Right lobe of liver (tissue), 6 donors: ENCODE measurements around the gene INSR. TPM values are rescaled to one million over a fixed set of nuclear protein-coding genes. Genes with fewer than 3 reads are reported as not detected.

ENCODE experiments used
- ATAC-seq, 4 donors: fragments of 200-7000 bp; cut with Tn5 transposase; one replicate each; pipeline ENCODE4 v1.9.1; 2020; ENCODE audit warnings: mild to moderate bottlenecking in 4 of 4, moderate library complexity in 4 of 4
- DNase-seq, 3 donors: peaks; one replicate each; pipeline ENCODE4 v3.0.0-alpha.2; 2020
- H3K27ac ChIP-seq, 3 donors: fragments of 200-600 bp; one replicate each; pipeline ENCODE4 v1.8.0; 2022
- H3K27me3 ChIP-seq, 2 donors: fragments of 200-600 bp; one replicate each; pipeline ENCODE4 v1.8.0; 2022
- H3K36me3 ChIP-seq, 4 donors: fragments of 200-600 bp; sonication (generic) in 1 of 4; one replicate each; pipeline versions ENCODE4 v1.5.1 to v1.8.0; 2017 to 2022; ENCODE audit warnings: control low read depth in 1 of 4
- H3K4me1 ChIP-seq, 4 donors: fragments of 200-600 bp; sonication (generic) in 1 of 4; one replicate each; pipeline versions ENCODE4 v1.5.1 to v1.8.0; 2017 to 2022; ENCODE audit warnings: control low read depth in 1 of 4
- H3K4me3 ChIP-seq, 3 donors: fragments of 200-600 bp; one replicate each; pipeline ENCODE4 v1.8.0; 2022
- H3K9me3 ChIP-seq, 4 donors: fragments of 200-600 bp; sonication (generic) in 1 of 4; one replicate each; pipeline versions ENCODE4 v1.5.1 to v1.8.0; 2017 to 2022; ENCODE audit warnings: control low read depth in 1 of 4
- POLR2A ChIP-seq: fragments of 450-650 bp; IDR thresholded peaks from one replicate; pipeline ENCODE4 v1.6.1; 2017; ENCODE audit warnings: antibody characterized with exemption, mild to moderate bottlenecking
- WGBS: methylation state at CpG from one replicate; pipeline ENCODE4 v1.1.6; 2018; ENCODE audit warnings: low coverage, low lambda C conversion rate; ENCODE audit not compliant: insufficient coverage; ENCODE audit errors: missing lambda C conversion rate; 5-methylcytosine and 5-hydroxymethylcytosine counted together
- intact Hi-C, 2 donors: fragments of 100-400 bp; cut with DNase I; formaldehyde crosslinking; loops; one replicate each; pipeline versions ENCODE4 v1.11.2 to v1.14.1; 2022
- total RNA-seq, 6 experiments: library from RNA; depleted of rRNA in 2 of 6; stranded (reverse); fragments of >200 nt in 2 of 6; fragmentation: NEBNext Ultra II Directional in 3 of 6; extraction: Animal tissue kit (Norgen Biotek cat#: 25700) in 3 of 6; gene quantifications; one replicate each; pipeline versions ENCODE4 v1.1.0 to v1.2.4, GENCODE V29; 2016 to 2023
- TF ChIP-seq, protein P1 (sequence below), 4 donors: fragments of 200-600 bp in 3 of 4; fragments of 450-650 bp in 1 of 4; IDR thresholded peaks; one replicate each; pipeline versions ENCODE4 v1.5.1 to v1.8.0; 2016 to 2022; ENCODE audit warnings: antibody characterized with exemption in 4 of 4, mild to moderate bottlenecking in 2 of 4
- donor health status: DM: no; HTN: yes; CAD: no.
- donor health status: DM: no; HTN: no; CAD: no.
- donor health status: DM: no; HTN: no; CAD: no.
- donor health status: DM: no; HTN: yes; CAD: no.
- donor health status: DM: no; HTN: yes; CAD: no.

The INSR gene
- total RNA-seq, 6 experiments from 2014 or later: 82.7 to 121 (median 106) TPM

DNA sequence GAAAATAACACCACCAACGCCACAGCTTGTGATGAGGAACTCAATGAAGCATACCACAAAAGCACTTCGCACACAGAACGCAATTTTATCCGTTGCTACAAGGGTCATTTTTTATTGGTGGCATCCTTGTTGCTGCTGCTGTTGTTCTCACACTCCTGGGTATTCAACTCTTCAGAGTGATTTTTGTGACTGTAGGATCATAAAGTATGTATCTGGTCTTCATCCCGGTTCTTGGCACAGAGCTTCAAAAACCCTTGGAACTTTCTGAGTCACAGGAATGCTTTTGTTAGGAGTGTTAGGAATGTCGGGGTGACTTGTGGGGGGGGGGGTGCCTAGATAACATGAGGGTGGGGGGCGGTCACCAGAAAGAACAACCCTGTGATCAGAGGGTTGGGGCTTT is 116.3 kb downstream of the INSR start:
- Histone ChIP-seq H3K4me3 (no peak overlapping the region), H3K4me1 (peaks cover 0 to 23% (median 10%) of the 10 kb centered on the region in 4 donors), H3K27ac (no peak overlapping the region), H3K36me3 (peaks cover 0 to 16% (median 6%) of the 10 kb centered on the region in 4 donors), H3K27me3 (no peaks in the 10 kb centered on the region), H3K9me3 (no peaks in the 10 kb centered on the region)
- TF ChIP-seq, protein P1, sequence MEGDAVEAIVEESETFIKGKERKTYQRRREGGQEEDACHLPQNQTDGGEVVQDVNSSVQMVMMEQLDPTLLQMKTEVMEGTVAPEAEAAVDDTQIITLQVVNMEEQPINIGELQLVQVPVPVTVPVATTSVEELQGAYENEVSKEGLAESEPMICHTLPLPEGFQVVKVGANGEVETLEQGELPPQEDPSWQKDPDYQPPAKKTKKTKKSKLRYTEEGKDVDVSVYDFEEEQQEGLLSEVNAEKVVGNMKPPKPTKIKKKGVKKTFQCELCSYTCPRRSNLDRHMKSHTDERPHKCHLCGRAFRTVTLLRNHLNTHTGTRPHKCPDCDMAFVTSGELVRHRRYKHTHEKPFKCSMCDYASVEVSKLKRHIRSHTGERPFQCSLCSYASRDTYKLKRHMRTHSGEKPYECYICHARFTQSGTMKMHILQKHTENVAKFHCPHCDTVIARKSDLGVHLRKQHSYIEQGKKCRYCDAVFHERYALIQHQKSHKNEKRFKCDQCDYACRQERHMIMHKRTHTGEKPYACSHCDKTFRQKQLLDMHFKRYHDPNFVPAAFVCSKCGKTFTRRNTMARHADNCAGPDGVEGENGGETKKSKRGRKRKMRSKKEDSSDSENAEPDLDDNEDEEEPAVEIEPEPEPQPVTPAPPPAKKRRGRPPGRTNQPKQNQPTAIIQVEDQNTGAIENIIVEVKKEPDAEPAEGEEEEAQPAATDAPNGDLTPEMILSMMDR (IDR thresholded peaks at IDR 0.05): no peak
- no peak for TF ChIP-seq POLR2A
- WGBS: 77% methylated on average over 6 of the region's 7 CpGs
- no peak for ATAC-seq
- intact Hi-C loops: no loop called here
- DNase-seq: no peak

GRCh38 chr19:7176792-7177191 is 117.4 kb downstream of the INSR start:
- intact Hi-C loops: no loop called here
- no peak overlapping the region for H3K4me3 ChIP-seq
- H3K27ac ChIP-seq: no peak overlapping the region
- no peak for DNase-seq
- 89% methylated on average over 2 of the region's 4 CpGs for WGBS
- no peaks in the 10 kb centered on the region for H3K9me3 ChIP-seq
- H3K36me3 ChIP-seq: peaks cover 0 to 27% (median 11%) of the 10 kb centered on the region in 4 donors
- H3K4me1 ChIP-seq: peaks cover 0 to 13% (median 6%) of the 10 kb centered on the region in 4 donors
- TF ChIP-seq, protein P1 (IDR thresholded peaks at IDR 0.05): no peak
- TF ChIP-seq POLR2A: no peak
- ATAC-seq: no peak
- no peaks in the 10 kb centered on the region for H3K27me3 ChIP-seq

DNA sequence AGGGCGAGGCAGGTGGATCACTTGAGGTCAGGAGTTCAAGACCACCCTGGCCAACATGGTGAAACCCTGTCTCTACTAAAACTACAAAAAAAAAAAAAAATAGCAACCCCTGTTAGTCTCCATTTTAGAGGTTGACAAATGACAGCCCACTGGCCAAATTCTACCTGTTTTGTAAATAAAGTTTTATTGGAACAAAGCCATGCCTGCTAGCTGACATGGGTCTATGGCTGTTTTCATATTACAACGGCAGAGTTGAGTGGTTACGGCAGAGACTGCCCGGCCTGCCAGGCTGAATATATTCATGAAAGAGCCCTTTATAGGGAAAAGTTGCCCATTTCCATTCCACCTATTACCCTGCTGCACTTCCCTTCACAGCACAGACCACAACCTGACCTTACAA is 121.4 kb downstream of the INSR start:
- H3K9me3 ChIP-seq: no peaks in the 10 kb centered on the region
- H3K4me3 ChIP-seq: no peak overlapping the region
- TF ChIP-seq, protein P1 (IDR thresholded peaks at IDR 0.05): no peak
- TF ChIP-seq POLR2A: no peak
- no peaks in the 10 kb centered on the region for H3K27me3 ChIP-seq
- 96% methylated on average over 3 of the region's 4 CpGs for WGBS
- ATAC-seq: no peak
- DNase-seq: no peak
- H3K4me1 ChIP-seq: no peaks in the 10 kb centered on the region
- H3K27ac ChIP-seq: no peak overlapping the region
- peaks cover 3 to 67% (median 31%) of the 10 kb centered on the region in 4 donors for H3K36me3 ChIP-seq
- intact Hi-C loops: no loop called here

- Histone ChIP-seq H3K27ac (no peak overlapping the region), H3K4me1 (no peaks in the 10 kb centered on the region), H3K36me3 (peaks cover 3 to 76% (median 38%) of the 10 kb centered on the region in 4 donors), H3K27me3 (no peaks in the 10 kb centered on the region), H3K9me3 (no peaks in the 10 kb centered on the region), H3K4me3 (no peak overlapping the region)
- ATAC-seq: no peak
- intact Hi-C loops: no loop called here
- no peak for DNase-seq
- no peak for TF ChIP-seq POLR2A
- TF ChIP-seq, protein P1 (IDR thresholded peaks at IDR 0.05): no peak
These were observed 123.2 kb downstream of the INSR start for GRCh38 chr19:7170983-7171382.

GRCh38 chr19:7168941-7169340 is 125.3 kb downstream of the INSR start:
- Histone ChIP-seq H3K4me1 (no peaks in the 10 kb centered on the region), H3K4me3 (no peak overlapping the region), H3K9me3 (no peaks in the 10 kb centered on the region), H3K27ac (no peak overlapping the region), H3K36me3 (peaks cover 3 to 85% (median 38%) of the 10 kb centered on the region in 4 donors), H3K27me3 (no peaks in the 10 kb centered on the region)
- ATAC-seq (peak in 1 of 4 donors; percentile 26), DNase-seq (peak in 1 of 3 donors; percentile 13)
- TF ChIP-seq, protein P1 (IDR thresholded peaks at IDR 0.05): no peak
- no peak for TF ChIP-seq POLR2A
- WGBS: 94% methylated on average over 3 of the region's 6 CpGs
- intact Hi-C loops: no loop called here
